OCI-LY1 (cell line): ENCODE data around the gene ZNF385D.

Source experiments
- H2AFZ ChIP-seq: fragments of 200-600 bp; sonication (generic), shearing (Covaris generic); 2 replicates; pipeline ENCODE4 v1.6.0; 2014; ENCODE audit warnings: antibody characterized with exemption, mild to moderate bottlenecking, low read length
- H3F3A ChIP-seq: fragments of 200-600 bp; sonication (generic), shearing (Covaris generic); 2 replicates; pipeline ENCODE4 v1.6.0; 2014; ENCODE audit warnings: mild to moderate bottlenecking, antibody characterized with exemption, low read length, moderate library complexity; ENCODE audit not compliant: insufficient read depth
- H3K27ac ChIP-seq: fragments of 200-600 bp; sonication (generic); 2 replicates; pipeline ENCODE4 v1.5.1; 2014; ENCODE audit warnings: low read length, mixed run types, mild to moderate bottlenecking, low read depth; ENCODE audit not compliant: poor library complexity, severe bottlenecking
- H3K27me3 ChIP-seq: fragments of 200-600 bp; sonication (generic); 2 replicates; pipeline ENCODE4 v1.6.0; 2014; ENCODE audit warnings: antibody characterized with exemption, mild to moderate bottlenecking, low read length, moderate library complexity; ENCODE audit not compliant: insufficient read depth
- H3K36me3 ChIP-seq: fragments of 200-600 bp; sonication (generic); 2 replicates; pipeline ENCODE4 v1.6.1; 2014; ENCODE audit warnings: mild to moderate bottlenecking, antibody characterized with exemption, low read length, moderate library complexity, mixed read lengths; ENCODE audit not compliant: insufficient read depth
- H3K4me1 ChIP-seq: fragments of 200-600 bp; sonication (generic); 2 replicates; pipeline ENCODE4 v1.5.1; 2014; ENCODE audit warnings: mild to moderate bottlenecking, low read length, moderate library complexity; ENCODE audit not compliant: insufficient read depth, severe bottlenecking
- H3K4me2 ChIP-seq: fragments of 200-600 bp; sonication (generic), shearing (Covaris generic); 2 replicates; pipeline ENCODE4 v1.6.1; 2014; ENCODE audit warnings: low read length
- H3K4me3 ChIP-seq: fragments of 200-600 bp; sonication (generic); 2 replicates; pipeline ENCODE4 v1.5.1; 2014; ENCODE audit warnings: low read length, low read depth, mild to moderate bottlenecking, mixed read lengths; ENCODE audit not compliant: poor library complexity, severe bottlenecking
- H3K79me2 ChIP-seq: fragments of 200-600 bp; shearing (Covaris generic); 2 replicates; pipeline ENCODE4 v1.6.1; 2016; ENCODE audit warnings: mixed run types, low read length, mixed read lengths; ENCODE audit not compliant: insufficient read depth
- H3K9ac ChIP-seq: fragments of 200-600 bp; sonication (generic), shearing (Covaris generic); 2 replicates; pipeline ENCODE4 v1.6.1; 2014; ENCODE audit warnings: mild to moderate bottlenecking, low read length, mixed read lengths
- H3K9me2 ChIP-seq: fragments of 200-600 bp; sonication (generic), shearing (Covaris generic); 2 replicates; pipeline ENCODE4 v1.6.1; 2014; ENCODE audit warnings: low read depth, mild to moderate bottlenecking, low read length, mixed read lengths
- H3K9me3 ChIP-seq: fragments of 200-600 bp; shearing (Covaris generic); 2 replicates; pipeline ENCODE4 v1.6.1; 2014; ENCODE audit warnings: low read length, mixed read lengths
- H4K20me1 ChIP-seq: fragments of 200-600 bp; sonication (generic), shearing (Covaris generic); 2 replicates; pipeline ENCODE4 v1.6.0; 2016; ENCODE audit warnings: mild to moderate bottlenecking, low read length; ENCODE audit not compliant: insufficient read depth
- EZH2 ChIP-seq: fragments of 200-600 bp; sonication (generic), shearing (Covaris generic); IDR thresholded peaks from 2 replicates; pipeline ENCODE4 v1.8.0; 2017; ENCODE audit warnings: borderline replicate concordance, mixed run types, mild to moderate bottlenecking, antibody characterized with exemption, low read length, moderate library complexity, mixed read lengths
- TF ChIP-seq, protein P1 (sequence below): fragments of 200-600 bp; sonication (generic), shearing (Covaris generic); IDR thresholded peaks from 2 replicates; pipeline ENCODE4 v1.5.1; 2017; ENCODE audit warnings: mild to moderate bottlenecking, antibody characterized with exemption, low read length, moderate library complexity, mixed read lengths

ZNF385D gene

GRCh38 chr3:21722768-21723167 lies 28.2 kb downstream of the ZNF385D start:
- Histone ChIP-seq H3K27ac (no peak overlapping the region), H3K9me2 (no peaks in the 10 kb centered on the region), H3K4me3 (no peak overlapping the region), H3K79me2 (no peaks in the 10 kb centered on the region), H3K9ac (no peak overlapping the region), H3F3A (no peaks in the 10 kb centered on the region), H3K4me2 (no peak overlapping the region), H3K9me3 (no peaks in the 10 kb centered on the region), H4K20me1 (no peaks in the 10 kb centered on the region), H3K4me1 (no peaks in the 10 kb centered on the region), H2AFZ (no peak overlapping the region), H3K27me3 (no peaks in the 10 kb centered on the region), H3K36me3 (no peaks in the 10 kb centered on the region)
- TF ChIP-seq, protein P1, sequence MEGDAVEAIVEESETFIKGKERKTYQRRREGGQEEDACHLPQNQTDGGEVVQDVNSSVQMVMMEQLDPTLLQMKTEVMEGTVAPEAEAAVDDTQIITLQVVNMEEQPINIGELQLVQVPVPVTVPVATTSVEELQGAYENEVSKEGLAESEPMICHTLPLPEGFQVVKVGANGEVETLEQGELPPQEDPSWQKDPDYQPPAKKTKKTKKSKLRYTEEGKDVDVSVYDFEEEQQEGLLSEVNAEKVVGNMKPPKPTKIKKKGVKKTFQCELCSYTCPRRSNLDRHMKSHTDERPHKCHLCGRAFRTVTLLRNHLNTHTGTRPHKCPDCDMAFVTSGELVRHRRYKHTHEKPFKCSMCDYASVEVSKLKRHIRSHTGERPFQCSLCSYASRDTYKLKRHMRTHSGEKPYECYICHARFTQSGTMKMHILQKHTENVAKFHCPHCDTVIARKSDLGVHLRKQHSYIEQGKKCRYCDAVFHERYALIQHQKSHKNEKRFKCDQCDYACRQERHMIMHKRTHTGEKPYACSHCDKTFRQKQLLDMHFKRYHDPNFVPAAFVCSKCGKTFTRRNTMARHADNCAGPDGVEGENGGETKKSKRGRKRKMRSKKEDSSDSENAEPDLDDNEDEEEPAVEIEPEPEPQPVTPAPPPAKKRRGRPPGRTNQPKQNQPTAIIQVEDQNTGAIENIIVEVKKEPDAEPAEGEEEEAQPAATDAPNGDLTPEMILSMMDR, result no peak
- no peak for TF ChIP-seq EZH2

DNA sequence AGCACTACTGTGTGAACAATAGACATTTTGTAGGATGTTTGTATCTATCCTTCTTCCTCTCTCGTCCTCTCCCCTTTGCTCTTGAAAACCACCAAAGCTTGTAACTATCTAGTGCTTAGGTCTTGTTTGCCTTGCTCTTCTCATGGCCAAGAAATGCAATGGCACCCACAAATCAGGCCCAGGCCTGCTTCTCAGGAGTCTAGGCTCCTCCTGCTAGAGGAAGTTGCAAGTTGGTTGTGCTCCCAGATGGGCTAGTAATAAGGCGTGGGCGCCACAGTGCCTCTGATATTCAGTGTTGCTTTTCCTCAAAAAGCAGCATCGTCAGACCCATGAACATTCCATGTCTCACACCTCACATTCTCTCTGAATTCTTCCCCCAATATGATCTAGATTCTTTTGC lies 28.7 kb downstream of the ZNF385D start:
- Histone ChIP-seq H3K9me2 (no peaks in the 10 kb centered on the region), H3K79me2 (no peaks in the 10 kb centered on the region), H3K36me3 (no peaks in the 10 kb centered on the region), H3K27ac (no peak overlapping the region), H4K20me1 (no peaks in the 10 kb centered on the region), H3K9me3 (no peaks in the 10 kb centered on the region), H3F3A (no peaks in the 10 kb centered on the region), H3K27me3 (no peaks in the 10 kb centered on the region), H3K4me2 (no peak overlapping the region), H3K4me1 (no peaks in the 10 kb centered on the region), H2AFZ (no peak overlapping the region), H3K9ac (no peak overlapping the region), H3K4me3 (no peak overlapping the region)
- TF ChIP-seq, protein P1, result no peak

- Histone ChIP-seq H3K9ac (no peak overlapping the region), H3K9me2 (no peaks in the 10 kb centered on the region)
Observed at GRCh38 chr3:21718943-21719591, 31.9 kb downstream of the ZNF385D start.

More at GRCh38 chr3:21718943-21719591, 31.9 kb downstream of the ZNF385D start:
- no peaks in the 10 kb centered on the region for H4K20me1 ChIP-seq
- H3K9me3 ChIP-seq, result no peaks in the 10 kb centered on the region
- H3K36me3 ChIP-seq, result no peaks in the 10 kb centered on the region
- H2AFZ ChIP-seq, result no peak overlapping the region
- H3K4me2 ChIP-seq, result no peak overlapping the region
- H3K27ac ChIP-seq, result no peak overlapping the region
- H3K27me3 ChIP-seq, result no peaks in the 10 kb centered on the region
- no peak overlapping the region for H3K4me3 ChIP-seq
- H3F3A ChIP-seq, result no peaks in the 10 kb centered on the region
- H3K79me2 ChIP-seq, result no peaks in the 10 kb centered on the region
- H3K4me1 ChIP-seq, result no peaks in the 10 kb centered on the region
- TF ChIP-seq, protein P1, result no peak
- no peak for TF ChIP-seq EZH2
